ENCODE measurements around the gene DFFB.
"Not testable (repeated sequence)": the region's sequence is repeated elsewhere in the genome, so short reads cannot be mapped to it uniquely, and the experiment has no call there.

Gene DFFB

GRCh38 chr1:3911981-3912808 is 54.9 kb downstream of the DFFB start:
- no peak for TF ChIP-seq CTCF (conservative IDR thresholded peaks at IDR 0.05)
- H3K27ac ChIP-seq, result no peak overlapping the region

GRCh38 chr1:3912809-3913685 is 55.8 kb downstream of the DFFB start:
- no peak for TF ChIP-seq CTCF (conservative IDR thresholded peaks at IDR 0.05)
- H3K27ac ChIP-seq, result no peak overlapping the region

- no peak for TF ChIP-seq CTCF (conservative IDR thresholded peaks at IDR 0.05)
- no peak overlapping the region for H3K27ac ChIP-seq
Measured at GRCh38 chr1:3914331-3914851, 57.1 kb downstream of the DFFB start.

GRCh38 chr1:3914911-3915310 is 57.6 kb downstream of the DFFB start:
- H3K27ac ChIP-seq, result no peak overlapping the region
- TF ChIP-seq CTCF (conservative IDR thresholded peaks at IDR 0.05), result no peak

GRCh38 chr1:3915551-3916121 is 58.4 kb downstream of the DFFB start:
- TF ChIP-seq CTCF (conservative IDR thresholded peaks at IDR 0.05), result no peak
- H3K27ac ChIP-seq, result no peak overlapping the region

- H3K27ac ChIP-seq, result no peak overlapping the region
- no peak for TF ChIP-seq CTCF (conservative IDR thresholded peaks at IDR 0.05)
Measured at GRCh38 chr1:3917761-3918160, 60.5 kb downstream of the DFFB start.

- not testable (repeated sequence) for H3K27ac ChIP-seq
Measured at GRCh38 chr1:3918359-3918758, 61.1 kb downstream of the DFFB start.

Data from VCaP (cell line).